ENCODE results near the gene SPRR3. TPM values are rescaled to one million over a fixed set of nuclear protein-coding genes. Genes with fewer than 3 reads are reported as not detected.

The SPRR3 gene, protein sequence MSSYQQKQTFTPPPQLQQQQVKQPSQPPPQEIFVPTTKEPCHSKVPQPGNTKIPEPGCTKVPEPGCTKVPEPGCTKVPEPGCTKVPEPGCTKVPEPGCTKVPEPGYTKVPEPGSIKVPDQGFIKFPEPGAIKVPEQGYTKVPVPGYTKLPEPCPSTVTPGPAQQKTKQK
- not detected in 2 replicates for polyA plus RNA-seq

DNA sequence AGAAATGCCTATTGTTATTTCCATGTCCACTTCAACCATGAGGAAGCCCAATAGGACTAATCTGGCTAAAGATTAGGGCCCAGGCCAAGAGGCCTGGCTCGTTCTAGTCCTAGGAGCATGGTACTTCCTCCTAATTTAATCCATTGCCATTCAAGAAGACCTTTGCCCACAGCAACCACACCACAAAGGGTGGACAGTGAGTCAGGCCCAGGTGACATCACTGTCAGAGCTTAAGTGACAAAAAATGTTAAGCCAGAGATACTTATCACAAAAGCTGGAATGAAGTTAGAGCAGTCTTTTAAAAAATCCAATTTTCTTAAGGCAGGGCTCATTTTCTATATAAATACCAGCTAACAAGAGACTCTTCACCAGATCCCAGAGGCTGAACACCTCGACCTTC lies at the start of gene SPRR3:
SPRR3 (plus strand) TSS at position 368 of the 400 bp plus-strand sequence. CDS start 1,272 bp downstream, outside the sequence.

DNA sequence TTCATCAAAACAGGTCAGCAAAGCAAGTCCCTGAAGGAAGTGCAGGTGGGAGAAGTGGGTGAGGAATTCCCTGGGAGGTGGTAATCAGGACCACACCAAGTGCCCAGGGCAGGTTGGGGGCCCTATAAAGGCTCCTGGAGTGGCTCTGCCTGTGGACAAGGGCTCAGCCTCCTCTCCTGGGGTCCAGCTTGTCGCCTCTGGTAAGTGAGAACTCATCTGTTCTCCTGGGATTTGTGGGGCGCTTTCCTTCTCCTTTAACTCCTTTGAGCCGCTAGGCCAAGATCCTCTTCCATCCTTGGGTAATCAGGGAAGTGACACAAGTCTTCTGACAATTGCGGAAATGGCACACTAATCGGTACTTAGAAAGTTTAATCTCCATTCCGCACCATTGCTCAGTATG lies 31.1 kb upstream of the SPRR3 start, which contains the start of gene SPRR4:
SPRR4 (plus strand) TSS at position 154 of the 400 bp plus-strand sequence. CDS start 1,243 bp downstream, outside the sequence.

DNA sequence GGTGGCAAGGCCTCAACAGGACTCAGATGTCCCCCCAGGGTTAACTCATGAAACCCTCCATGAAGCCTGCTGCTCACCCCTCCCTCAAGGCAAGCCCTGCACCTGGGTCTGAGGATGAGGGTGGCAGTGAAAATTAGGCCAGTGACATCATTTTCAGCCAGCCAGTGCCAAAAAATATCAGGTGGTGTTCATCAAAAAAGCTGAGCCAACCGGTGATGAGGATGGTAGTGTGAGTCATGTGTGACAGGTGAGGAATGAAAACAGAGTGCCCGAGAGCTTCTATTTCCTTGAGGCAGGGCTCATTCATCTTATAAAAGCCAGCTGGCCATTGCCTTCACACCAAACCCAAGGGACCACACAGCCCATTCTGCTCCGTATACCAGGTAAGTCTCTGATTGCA lies 17.8 kb upstream of the SPRR3 start, which contains the start of gene SPRR1A:
SPRR1A (plus strand) TSS at position 339 of the 400 bp plus-strand sequence. CDS start 1,150 bp downstream, outside the sequence.

DNA sequence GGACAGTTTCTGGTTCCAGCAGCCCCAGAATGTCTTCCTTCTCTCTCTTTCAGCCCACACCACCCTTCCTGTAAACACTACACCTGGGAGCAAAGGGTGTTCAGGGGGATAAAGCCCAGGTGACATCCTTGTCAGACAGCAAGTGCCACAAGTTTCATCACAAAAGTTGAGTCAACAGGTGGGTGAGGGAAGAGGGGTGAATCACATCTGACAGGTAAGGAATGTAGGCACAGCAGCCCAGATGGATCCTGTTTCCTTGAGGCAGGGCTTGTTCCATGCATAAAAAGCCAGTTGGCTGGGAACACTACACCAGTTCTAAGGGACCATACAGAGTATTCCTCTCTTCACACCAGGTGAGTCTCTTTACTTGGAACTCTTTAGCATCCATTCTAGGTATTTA lies 29.3 kb downstream of the SPRR3 start, which contains the start of gene SPRR1B:
SPRR1B (plus strand) TSS at position 309 of the 400 bp plus-strand sequence. CDS start 1,143 bp downstream, outside the sequence.

DNA sequence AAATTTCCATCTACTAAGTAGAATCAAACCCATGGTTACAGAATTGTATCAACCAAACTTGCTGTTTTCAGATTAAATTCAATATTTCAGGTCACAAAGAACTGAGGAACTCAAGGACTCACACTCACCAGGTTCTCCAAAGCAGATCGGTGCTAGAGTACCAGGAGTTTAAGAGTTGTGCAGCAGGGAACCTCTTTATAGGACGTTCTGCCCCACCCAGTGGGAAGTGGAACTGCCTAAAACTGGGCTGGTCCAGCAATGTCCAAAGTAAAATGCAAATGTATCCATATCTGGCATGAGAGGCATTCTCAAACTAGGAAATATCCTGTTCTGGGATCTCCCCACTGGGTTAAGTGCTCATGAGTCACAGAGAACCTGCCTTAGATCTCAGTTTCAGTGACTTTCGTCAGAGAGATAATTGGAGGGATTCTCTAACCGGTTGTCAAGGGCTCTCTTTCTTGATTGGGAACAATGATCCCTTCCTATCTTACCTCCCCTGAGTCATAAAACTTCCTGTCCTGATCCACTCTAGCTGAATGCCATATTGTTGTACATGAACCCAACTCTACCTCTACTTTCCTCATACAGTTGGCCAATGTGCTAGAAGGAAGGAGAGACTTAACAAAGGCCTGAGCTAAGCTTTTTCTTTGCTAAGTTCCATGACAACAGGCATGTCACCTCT lies 39.5 kb downstream of the SPRR3 start, which contains the start of gene SPRR2D:
SPRR2D (minus strand) TSS at position 171 of the 682 bp plus-strand sequence. CDS start 774 bp downstream, outside the sequence.

Other genes starting within 250 kb of the SPRR3 start
- gene KPRP, start 243.7 kb upstream of the SPRR3 start, polyA plus RNA-seq = not detected in 2 replicates
- gene LCE1F, start 226.6 kb upstream of the SPRR3 start, polyA plus RNA-seq = not detected in 2 replicates
- gene LCE1E, start 215.5 kb upstream of the SPRR3 start, polyA plus RNA-seq = not detected in 2 replicates
- gene LCE1D, start 205.0 kb upstream of the SPRR3 start, polyA plus RNA-seq = not detected in 2 replicates
- gene LCE1C, start 195.1 kb upstream of the SPRR3 start, polyA plus RNA-seq = not detected in 2 replicates
- gene LCE1B, start 189.8 kb upstream of the SPRR3 start, polyA plus RNA-seq = not detected in 2 replicates
- not detected in 2 replicates for gene LCE1A, start 174.3 kb upstream of the SPRR3 start, polyA plus RNA-seq
- gene LCE6A, start 158.9 kb upstream of the SPRR3 start, polyA plus RNA-seq = not detected in 2 replicates
- gene LCE7A, start 141.8 kb upstream of the SPRR3 start, polyA plus RNA-seq = not detected in 2 replicates
- gene SMCP, start 123.4 kb upstream of the SPRR3 start, polyA plus RNA-seq = not detected in 2 replicates
- gene IVL, start 93.2 kb upstream of the SPRR3 start, polyA plus RNA-seq = not detected in 2 replicates
- not detected in 2 replicates for gene SPRR5, start 54.5 kb upstream of the SPRR3 start, polyA plus RNA-seq
- gene SPRR4, start 31.1 kb upstream of the SPRR3 start, polyA plus RNA-seq = not detected in 2 replicates
- gene SPRR1A, start 17.7 kb upstream of the SPRR3 start, polyA plus RNA-seq = 1.3 TPM in 1 of 2 replicates, not detected in the other
- not detected in 2 replicates for gene SPRR1B, start 29.5 kb downstream of the SPRR3 start, polyA plus RNA-seq
- not detected in 2 replicates for gene SPRR2D, start 39.4 kb downstream of the SPRR3 start, polyA plus RNA-seq
- not detected in 2 replicates for gene SPRR2A, start 55.8 kb downstream of the SPRR3 start, polyA plus RNA-seq
- not detected in 2 replicates for gene SPRR2B, start 69.9 kb downstream of the SPRR3 start, polyA plus RNA-seq
- gene SPRR2E, start 92.8 kb downstream of the SPRR3 start, polyA plus RNA-seq = not detected in 2 replicates
- gene SPRR2F, start 111.8 kb downstream of the SPRR3 start, polyA plus RNA-seq = not detected in 2 replicates
- gene SPRR2G, start 149.1 kb downstream of the SPRR3 start, polyA plus RNA-seq = not detected in 2 replicates
- gene LELP1, start 201.7 kb downstream of the SPRR3 start, polyA plus RNA-seq = not detected in 2 replicates
- gene PRR9, start 215.8 kb downstream of the SPRR3 start, polyA plus RNA-seq = not detected in 2 replicates

Data from Purkinje cell (primary cell).